HEK293T (cell line): ENCODE results near the gene PSMA7.

Source experiments
- CTCF ChIA-PET: fragments of 350-600 bp; formaldehyde crosslinking; extraction: SDS; loops from one replicate; lab custom pipeline; 2021; ENCODE audit warnings: antibody characterized with exemption, inconsistent platforms; lab: Yijun Ruan, JAX
- POLR2A ChIA-PET: fragments of 350-600 bp; formaldehyde crosslinking; extraction: SDS; loops from one replicate; lab custom pipeline; 2020; ENCODE audit warnings: antibody characterized with exemption, inconsistent platforms; lab: Yijun Ruan, JAX
- DNase-seq: peaks from one replicate; pipeline ENCODE4 v3.0.0; 2012; ENCODE audit warnings: mixed read lengths; ENCODE audit errors: extremely low spot score
- ARNT ChIP-seq: fragments of 450-650 bp; IDR thresholded peaks from 2 replicates; pipeline ENCODE4 v1.6.1; 2017; ENCODE audit warnings: mild to moderate bottlenecking
- BHLHE40 ChIP-seq: fragments of 450-650 bp; IDR thresholded peaks from 2 replicates; pipeline ENCODE4 v1.6.1; 2016; ENCODE audit warnings: mild to moderate bottlenecking, moderate library complexity, borderline replicate concordance
- CTBP1 ChIP-seq: fragments of 450-650 bp; IDR thresholded peaks from 2 replicates; pipeline ENCODE4 v1.6.1; 2016; ENCODE audit warnings: borderline replicate concordance
- ELF4 ChIP-seq: fragments of 450-650 bp; IDR thresholded peaks from 2 replicates; pipeline ENCODE4 v1.6.1; 2017; ENCODE audit warnings: antibody characterized with exemption
- FOXA1 ChIP-seq: fragments of 450-650 bp; IDR thresholded peaks from 2 replicates; pipeline ENCODE4 v1.6.1; 2016; ENCODE audit warnings: mild to moderate bottlenecking
- FOXK2 ChIP-seq: fragments of 450-650 bp; IDR thresholded peaks from 2 replicates; pipeline ENCODE4 v1.6.1; 2016; ENCODE audit warnings: mild to moderate bottlenecking
- FOXM1 ChIP-seq: fragments of 450-650 bp; IDR thresholded peaks from 2 replicates; pipeline ENCODE4 v1.6.1; 2017; ENCODE audit warnings: mild to moderate bottlenecking, borderline replicate concordance
- HDGF ChIP-seq: fragments of 450-650 bp; IDR thresholded peaks from 2 replicates; pipeline ENCODE4 v1.6.1; 2017; ENCODE audit warnings: antibody characterized with exemption, borderline replicate concordance
- L3MBTL2 ChIP-seq: fragments of 450-650 bp; conservative IDR thresholded peaks from 2 replicates; pipeline ENCODE4 v1.6.1; 2016; ENCODE audit warnings: mild to moderate bottlenecking
- LEF1 ChIP-seq: fragments of 450-650 bp; IDR thresholded peaks from 2 replicates; pipeline ENCODE4 v1.6.1; 2017; ENCODE audit warnings: mild to moderate bottlenecking, borderline replicate concordance
- NFRKB ChIP-seq: fragments of 450-650 bp; IDR thresholded peaks from 2 replicates; pipeline ENCODE4 v1.6.1; 2016; ENCODE audit warnings: mild to moderate bottlenecking, moderate library complexity
- PKNOX1 ChIP-seq: fragments of 450-650 bp; IDR thresholded peaks from 2 replicates; pipeline ENCODE4 v1.6.1; 2016
- SP1 ChIP-seq: fragments of 450-650 bp; IDR thresholded peaks from 2 replicates; pipeline ENCODE4 v1.6.1; 2017
- SUZ12 ChIP-seq: fragments of 450-650 bp; IDR thresholded peaks from 2 replicates; pipeline ENCODE4 v1.6.1; 2016; ENCODE audit warnings: mild to moderate bottlenecking
- TARDBP ChIP-seq: fragments of 450-650 bp; IDR thresholded peaks from 2 replicates; pipeline ENCODE4 v1.6.1; 2016
- ZNF384 ChIP-seq: fragments of 450-650 bp; IDR thresholded peaks from 2 replicates; pipeline ENCODE4 v1.6.1; 2016

PSMA7 gene

DNA sequence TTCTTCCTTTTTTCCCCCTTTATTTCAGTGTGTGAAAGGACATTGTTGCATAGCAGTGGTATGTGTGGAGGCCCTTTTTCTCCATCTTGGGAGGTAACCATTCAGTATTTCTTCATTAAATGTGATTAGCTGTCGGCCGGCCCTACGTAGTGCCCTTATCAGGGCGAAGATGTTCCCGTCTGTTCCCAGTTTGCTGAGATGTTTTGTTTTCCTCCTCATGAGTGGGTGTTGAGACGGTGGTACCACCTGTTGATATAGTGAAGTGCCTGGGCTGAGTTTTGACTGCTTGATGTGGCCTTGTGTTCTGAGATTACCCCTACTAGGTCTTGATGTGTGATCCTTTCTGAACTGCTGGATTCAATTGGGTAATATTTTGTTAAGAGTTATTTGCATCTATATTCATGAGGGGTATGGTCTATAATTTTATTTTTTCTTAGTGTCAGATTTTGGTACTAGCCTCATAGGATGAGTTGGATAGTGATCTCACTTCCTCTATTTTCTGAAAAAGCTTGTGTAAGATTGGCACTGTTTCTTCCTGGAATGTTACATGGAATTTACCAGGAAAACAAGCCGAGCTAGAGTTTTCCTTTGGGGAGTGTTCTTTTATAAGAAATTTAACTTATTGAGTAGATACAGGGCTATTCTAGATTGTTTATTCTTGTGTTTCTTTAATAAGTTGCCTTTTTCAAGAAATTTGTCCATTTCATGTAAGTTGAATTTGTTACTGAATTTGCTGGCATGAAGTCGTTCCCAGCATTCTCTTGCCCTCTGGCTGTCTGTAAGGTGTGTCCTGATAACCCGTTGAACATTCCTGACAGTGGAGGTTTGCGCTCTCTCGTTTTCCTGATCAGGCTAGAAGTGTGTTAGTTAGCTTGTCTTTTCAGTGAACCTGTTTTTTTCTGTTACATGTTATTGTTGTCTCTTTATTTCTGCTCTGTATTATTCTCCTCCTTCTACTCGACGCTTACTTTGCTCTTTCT, 44.0 kb upstream of the PSMA7 start:
- ChIA-PET POLR2A (no interaction called here), CTCF (interaction anchor here (0.6 kb wide), 1 partner anchor 51 kb away, joined by 4 read pairs; no protein-coding TSS in a partner anchor)
- TF ChIP-seq HDGF (no peak), BHLHE40 (no peak), SP1 (no peak), SUZ12 (no peak), NFRKB (no peak), PKNOX1 (no peak), ARNT (no peak)
- DNase-seq: no peak

GRCh38 chr20:62186096-62186426, 42.9 kb upstream of the PSMA7 start:
- POLR2A ChIA-PET: no interaction called here
- DNase-seq: no peak
- no peak for TF ChIP-seq FOXM1
- TF ChIP-seq FOXK2: no peak
- no peak for TF ChIP-seq ARNT
- TF ChIP-seq FOXA1: no peak
- TF ChIP-seq SP1: no peak
- no peak for TF ChIP-seq ELF4
- TF ChIP-seq BHLHE40: no peak
- TF ChIP-seq LEF1: no peak
- no peak for TF ChIP-seq NFRKB
- no peak for TF ChIP-seq HDGF
- TF ChIP-seq SUZ12: no peak
- no peak for TF ChIP-seq L3MBTL2
- TF ChIP-seq PKNOX1: no peak
- TF ChIP-seq CTBP1: no peak
- no peak for TF ChIP-seq ZNF384
- no peak for TF ChIP-seq TARDBP
- CTCF ChIA-PET: no interaction called here

DNA sequence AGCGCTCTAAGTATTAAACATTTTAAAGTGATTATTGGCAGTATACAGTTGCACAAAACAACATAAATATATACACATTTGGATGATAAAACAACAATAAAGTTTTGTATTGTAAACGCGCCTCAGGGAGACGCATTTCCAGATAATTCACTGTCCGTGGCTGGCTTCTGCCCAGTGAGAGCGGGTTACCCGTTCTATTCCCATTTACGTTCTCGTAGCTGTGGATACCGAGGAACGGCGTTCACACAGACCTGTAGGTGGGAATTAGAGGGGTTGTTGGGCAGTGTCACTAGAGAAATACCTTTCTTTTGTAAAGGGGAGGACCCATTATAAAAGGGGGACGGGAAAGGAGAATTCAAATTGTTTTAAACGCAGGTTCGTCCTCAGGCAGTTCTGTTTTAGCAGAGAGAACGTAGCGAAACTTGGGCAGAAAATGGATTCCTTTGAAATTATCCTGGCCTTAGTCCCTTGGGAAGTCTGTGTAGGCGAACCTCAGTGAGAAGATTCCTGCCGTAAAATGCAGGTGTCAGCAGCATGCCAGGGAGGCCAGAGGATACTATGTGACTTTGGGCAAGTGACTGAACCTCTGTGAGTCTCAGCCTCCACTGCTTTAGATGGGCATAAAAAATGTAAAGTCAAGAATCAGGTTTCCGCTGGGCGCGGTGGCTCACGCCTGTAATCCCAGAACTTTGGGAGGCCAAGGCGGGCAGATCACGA, 40.4 kb upstream of the PSMA7 start:
- no peak for TF ChIP-seq FOXM1
- TF ChIP-seq NFRKB: no peak
- no peak for TF ChIP-seq SUZ12
- TF ChIP-seq FOXA1: no peak
- TF ChIP-seq PKNOX1: no peak
- TF ChIP-seq HDGF: no peak
- TF ChIP-seq TARDBP: no peak
- TF ChIP-seq ZNF384: no peak
- no peak for TF ChIP-seq SP1
- TF ChIP-seq LEF1: no peak
- TF ChIP-seq ARNT: no peak
- TF ChIP-seq ELF4: no peak
- no peak for TF ChIP-seq BHLHE40
- TF ChIP-seq FOXK2: no peak
- no peak for TF ChIP-seq L3MBTL2
- no peak for TF ChIP-seq CTBP1
- no peak for DNase-seq
- ChIA-PET POLR2A (interaction anchor here (2.2 kb wide), 1 partner anchor 172 kb away, joined by 5 read pairs; no protein-coding TSS in a partner anchor), CTCF (no interaction called here)

DNA sequence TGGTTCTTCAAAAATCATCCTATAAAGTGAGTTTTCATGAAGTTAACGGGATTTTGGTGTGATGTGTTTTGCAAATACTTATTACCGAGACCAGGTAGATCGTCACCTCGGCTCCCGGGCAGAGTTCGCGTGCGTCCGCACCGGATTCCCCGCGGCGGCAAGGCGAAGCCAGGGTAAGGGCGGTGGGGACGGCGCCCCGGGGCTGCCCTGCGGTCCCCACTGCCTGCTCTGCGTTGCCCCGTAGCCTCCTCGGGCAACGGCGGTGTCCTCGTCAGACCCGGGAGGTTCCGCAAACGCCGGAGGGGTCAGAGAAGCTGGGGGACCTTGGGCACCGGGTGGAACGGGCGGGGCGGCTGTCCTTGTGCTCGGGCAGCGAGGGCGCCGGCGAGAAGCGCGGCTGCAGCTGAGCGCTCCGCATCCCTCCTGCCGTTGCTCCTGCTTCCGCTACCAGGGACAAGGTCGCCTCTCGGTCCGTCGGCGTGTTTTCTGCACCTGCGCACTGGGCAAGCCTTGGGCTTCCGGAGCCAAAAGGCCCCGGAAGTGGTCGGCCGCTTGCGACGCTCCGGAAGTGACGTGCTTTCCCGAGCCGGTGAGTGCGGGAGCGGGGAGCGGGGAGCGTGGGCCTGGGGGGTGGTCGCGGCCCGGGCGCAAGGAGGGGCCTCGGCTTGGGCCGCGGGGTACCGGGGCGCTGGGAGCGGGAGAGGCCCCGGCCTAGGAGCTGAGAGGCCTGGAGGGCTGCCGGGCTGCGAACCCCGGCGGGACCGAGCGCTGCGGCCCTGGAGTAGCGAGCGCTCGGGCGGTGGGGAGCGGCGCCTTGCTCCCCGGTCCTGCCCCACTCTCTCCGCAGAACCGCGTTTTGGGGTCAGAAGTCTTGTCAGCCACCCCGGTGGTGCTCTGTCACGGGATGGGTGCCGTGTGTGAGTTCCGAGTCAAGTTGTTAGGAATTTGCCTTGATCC, 39.6 kb upstream of the PSMA7 start, which contains the start of gene MTG2:
Gene MTG2 (plus strand): TSS at position 560 of the 957 bp plus-strand sequence. CDS start 10,393 bp downstream, outside the sequence.
- TF ChIP-seq L3MBTL2 (peak; percentile 54), ELF4 (peak; percentile 80), ARNT (no peak), PKNOX1 (no peak), TARDBP (no peak), FOXM1 (no peak)
- ChIA-PET CTCF (no interaction called here), POLR2A (interaction anchor here (2.2 kb wide), 1 partner anchor 171 kb away, joined by 5 read pairs; no protein-coding TSS in a partner anchor)
- peak; percentile 99 for DNase-seq
